IPS DF 4.7 (cell line): Measurements from ENCODE around the gene ALCAM.

Source experiments
- DNase-seq: peaks from one replicate; pipeline ENCODE4 v3.0.0-alpha.2; 2013; ENCODE audit warnings: low spot score; ENCODE audit errors: extremely low read depth

The ALCAM gene

GRCh38 chr3:105427332-105427731 lies 60.6 kb downstream of the ALCAM start:
- DNase-seq, result no peak

DNA sequence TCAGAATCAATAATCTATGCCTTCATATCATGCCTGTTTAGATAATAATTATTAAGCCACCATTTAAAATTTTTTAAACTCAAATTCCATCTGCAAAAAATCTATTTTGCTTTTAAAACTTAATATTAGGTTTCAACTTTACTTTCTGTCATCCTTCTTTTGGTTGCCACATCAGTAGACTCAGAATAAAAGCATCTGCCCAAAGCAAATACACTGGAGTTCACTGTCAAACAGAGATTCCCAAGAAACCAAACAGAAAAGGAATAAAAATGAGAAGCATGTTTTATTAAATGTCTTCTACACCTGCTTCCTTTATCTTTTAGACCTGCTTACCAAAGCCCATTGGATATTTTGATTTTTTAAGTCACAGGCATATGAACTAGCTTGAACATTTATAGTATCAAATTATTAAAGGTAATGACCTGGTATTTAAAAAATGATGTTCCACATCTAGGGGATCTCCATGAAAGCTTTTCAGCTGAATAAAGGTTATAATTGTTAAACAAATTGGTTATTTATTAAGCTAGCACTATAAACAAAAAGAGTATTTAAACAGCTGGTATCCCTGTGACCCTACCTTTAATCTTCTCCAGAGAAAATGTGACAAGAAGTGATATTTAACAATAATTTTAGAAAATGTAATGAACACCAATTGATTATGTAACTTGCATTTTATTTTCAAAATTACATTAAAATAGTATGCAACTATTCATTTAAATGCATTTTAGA lies 62.5 kb downstream of the ALCAM start:
- DNase-seq, result no peak

DNA sequence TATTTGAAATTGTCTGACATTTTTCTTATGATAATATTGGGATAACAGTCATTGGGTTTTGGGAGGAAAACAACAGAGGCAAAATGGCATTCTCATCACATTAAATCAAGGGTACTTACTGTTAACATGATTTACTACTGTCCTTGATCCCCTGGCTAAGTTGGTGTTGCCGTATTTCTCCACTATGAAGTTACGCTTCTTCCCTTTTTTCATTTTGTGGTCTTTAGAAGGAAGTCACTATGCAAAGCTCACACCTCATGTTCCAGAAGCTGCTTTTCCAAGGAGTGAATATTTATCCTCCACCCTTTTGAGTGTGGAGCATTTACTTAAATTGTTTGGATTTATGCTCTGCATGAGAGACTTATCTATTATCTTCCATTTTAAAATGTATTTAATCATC lies 63.7 kb downstream of the ALCAM start:
- no peak for DNase-seq

- DNase-seq, result no peak
Measured at GRCh38 chr3:105431200-105431599, 64.5 kb downstream of the ALCAM start.

DNA sequence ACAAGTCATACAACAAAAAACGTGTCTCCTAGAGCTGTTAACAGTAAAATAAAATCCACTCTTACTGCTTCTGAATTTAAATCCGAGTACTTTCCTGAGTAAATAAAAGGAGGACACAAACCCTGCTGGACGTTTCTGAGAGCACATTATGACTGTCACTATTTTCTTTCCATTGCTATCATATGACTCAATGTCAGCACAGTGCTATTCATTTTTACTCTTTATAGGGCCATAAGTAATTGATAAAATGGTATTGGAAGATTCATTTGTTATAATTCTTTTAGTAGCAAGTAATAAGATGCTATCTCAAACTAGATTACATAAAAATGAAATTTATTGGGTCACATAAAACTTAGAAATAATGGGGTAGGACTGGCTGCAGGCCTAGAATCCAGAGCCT lies 68.6 kb downstream of the ALCAM start:
- no peak for DNase-seq

DNA sequence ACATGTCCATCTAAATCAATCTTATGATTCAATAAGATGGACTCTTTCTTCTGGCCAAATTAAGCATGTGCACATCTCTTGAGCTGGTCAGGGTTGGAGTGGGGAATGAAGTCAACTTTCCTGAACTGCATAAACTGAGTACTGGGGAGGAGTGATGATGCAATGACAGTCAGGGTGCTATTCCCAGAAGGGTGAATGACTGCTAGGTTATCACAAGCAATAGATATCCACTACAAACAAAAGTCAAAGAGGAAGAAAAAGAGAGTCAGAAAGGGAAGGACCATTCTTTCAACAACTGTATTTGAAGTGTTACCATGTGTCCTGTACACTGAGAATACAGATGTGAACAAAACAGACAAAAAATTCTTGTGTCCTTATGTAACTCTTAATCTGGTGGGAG lies 70.0 kb downstream of the ALCAM start:
- no peak for DNase-seq

GRCh38 chr3:105440113-105440512 lies 73.4 kb downstream of the ALCAM start:
- no peak for DNase-seq

- no peak for DNase-seq
Measured at GRCh38 chr3:105444725-105445124, 78.0 kb downstream of the ALCAM start.

DNA sequence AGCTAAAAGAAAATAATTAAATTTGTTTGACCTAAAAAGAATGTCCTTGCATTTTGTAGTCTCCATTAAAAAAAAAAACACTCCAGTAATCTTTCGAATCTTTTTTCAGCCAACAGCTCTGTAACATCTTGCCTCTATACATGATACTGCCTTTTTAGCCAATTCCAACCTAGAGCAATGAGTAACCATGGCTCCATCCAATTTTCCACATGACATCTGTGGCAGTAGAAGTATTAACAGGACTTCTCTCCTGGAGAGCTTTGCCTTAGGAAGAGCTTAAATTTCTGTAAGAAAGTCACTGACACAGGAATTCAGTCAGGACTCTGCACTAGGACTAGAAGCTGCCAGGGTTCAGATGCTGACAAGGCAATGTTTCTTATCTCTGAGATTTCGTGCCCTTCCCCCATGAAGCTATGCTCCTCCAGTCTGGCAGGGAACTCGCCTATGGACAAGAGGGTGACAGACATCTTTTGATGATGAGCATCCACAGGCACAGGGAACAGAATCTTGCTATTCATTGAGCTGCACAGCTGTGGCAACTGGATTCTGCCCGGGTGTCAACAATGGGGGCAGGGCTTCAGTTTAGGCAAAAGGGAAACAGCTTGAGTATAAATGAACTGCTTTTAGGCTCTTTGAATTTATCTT lies 81.8 kb downstream of the ALCAM start:
- DNase-seq, result no peak

DNA sequence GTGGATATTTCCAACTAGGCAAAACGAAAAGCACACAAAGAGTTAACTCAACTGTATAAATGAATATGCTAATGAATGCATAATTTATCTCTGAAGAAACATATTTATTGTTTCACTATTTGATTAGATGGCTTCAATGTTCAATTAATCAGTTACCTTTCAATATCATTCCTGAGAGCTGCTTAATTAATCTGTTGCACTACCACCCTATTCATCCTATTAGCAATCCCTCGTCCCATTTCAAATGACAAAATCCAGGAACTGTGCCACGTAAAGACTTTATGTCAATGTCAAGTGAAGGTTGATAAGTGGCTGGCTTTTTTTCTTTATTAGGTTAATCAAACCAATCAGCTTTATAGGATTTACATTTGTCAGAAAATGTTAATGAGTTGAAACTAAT lies 82.7 kb downstream of the ALCAM start:
- DNase-seq, result no peak

GRCh38 chr3:105456017-105456416 lies 89.3 kb downstream of the ALCAM start:
- DNase-seq, result no peak

GRCh38 chr3:105458518-105459215 lies 92.0 kb downstream of the ALCAM start:
- no peak for DNase-seq

DNA sequence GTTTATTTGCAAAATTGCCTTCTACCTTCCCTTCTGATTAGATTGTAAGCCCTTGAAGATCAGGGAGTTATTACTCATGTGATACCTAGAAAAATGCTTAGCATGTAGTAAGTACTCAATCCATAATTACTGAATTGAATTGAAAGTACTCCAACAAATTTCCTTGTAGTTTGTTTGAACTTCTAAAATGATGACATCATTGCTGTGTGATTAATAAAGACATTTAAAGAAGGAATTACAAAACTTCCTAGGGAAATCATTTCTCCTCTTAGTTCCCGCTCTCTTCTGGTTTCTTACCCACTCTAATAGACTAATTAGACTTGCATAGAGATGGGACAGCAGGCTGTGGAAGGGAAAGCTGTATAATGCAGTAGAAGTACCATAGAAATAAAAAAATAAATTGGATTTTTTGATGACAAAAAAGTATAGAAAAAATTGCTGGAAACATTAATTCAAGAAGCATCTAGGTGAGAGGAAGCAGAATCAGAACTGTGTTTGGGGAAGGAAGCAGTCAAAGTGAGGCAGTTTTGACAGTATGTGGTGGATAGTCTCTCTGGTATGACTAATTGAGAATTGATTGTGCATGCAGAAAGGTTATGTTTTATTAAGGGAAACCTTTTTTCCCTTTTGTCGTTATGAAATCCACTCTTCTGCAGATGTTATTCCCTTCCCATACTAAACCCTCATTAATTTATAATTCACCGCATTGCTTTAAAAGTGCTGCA lies 93.0 kb downstream of the ALCAM start:
- no peak for DNase-seq

GRCh38 chr3:105463620-105464019 lies 96.9 kb downstream of the ALCAM start:
- no peak for DNase-seq

GRCh38 chr3:105465251-105465853 lies 98.6 kb downstream of the ALCAM start:
- no peak for DNase-seq

DNA sequence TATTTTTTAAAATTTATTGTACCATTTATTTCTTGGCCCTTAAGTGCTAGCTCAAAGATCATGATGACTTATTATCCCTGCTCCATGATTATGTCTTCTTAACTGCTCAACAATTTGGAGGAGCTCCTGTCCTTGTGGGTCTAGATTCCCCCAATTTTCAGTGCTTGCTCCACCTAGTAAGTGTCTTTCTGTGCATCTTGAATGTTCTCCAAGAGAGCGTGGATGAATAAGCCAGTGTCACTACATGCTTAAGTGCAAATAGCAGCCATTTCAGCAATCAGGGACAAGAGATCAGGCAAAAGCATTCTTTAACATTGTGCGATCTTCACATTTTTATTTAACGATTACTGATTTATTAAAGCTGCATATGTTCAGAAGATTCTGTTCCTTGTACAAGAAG lies 99.4 kb downstream of the ALCAM start:
- no peak for DNase-seq

GRCh38 chr3:105466495-105467404 lies 100.0 kb downstream of the ALCAM start:
- DNase-seq, result no peak

DNA sequence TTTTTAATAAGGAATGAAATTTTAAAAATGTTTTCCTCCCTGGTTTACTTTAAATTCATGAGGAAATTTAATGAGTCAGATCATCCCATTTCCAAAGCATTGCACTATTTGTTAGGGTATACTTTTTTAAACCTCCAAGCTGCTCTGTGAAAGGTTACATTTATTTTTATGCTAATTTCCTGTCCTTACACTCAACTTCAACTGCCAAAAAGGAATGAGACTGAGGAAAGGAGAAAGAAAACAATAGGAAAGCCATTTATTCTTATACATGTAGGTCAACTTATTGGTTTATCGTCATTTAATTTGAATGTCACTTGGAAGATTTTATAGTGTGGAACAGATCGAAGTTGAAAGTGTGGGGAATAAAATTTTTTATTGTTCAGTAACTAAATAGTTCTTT lies 104.1 kb downstream of the ALCAM start:
- no peak for DNase-seq

- no peak for DNase-seq
Measured at GRCh38 chr3:105473521-105474223, 107.0 kb downstream of the ALCAM start.

DNA sequence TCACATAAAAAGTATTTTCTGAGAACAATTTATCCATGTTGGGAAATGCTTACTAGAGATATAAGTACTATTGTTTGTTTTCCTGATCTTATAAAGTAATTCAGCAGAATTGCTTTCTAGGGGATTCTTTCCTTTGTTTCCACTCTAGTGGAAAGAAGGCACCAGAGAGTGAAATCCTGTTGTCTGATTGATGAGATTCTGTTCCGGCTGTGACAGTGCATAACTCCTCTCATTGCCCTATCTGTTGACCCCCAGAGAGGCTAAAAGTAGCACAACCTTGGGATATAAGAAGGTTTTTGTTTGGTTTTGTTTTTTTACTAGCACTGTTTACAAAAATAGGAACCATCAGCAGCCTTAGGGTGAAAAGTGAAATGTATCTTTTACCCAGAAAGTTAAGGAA lies 114.1 kb downstream of the ALCAM start:
- no peak for DNase-seq
